ENCODE data around the gene GRB2.

GRB2 gene

GRCh38 chr17:75270966-75271232 lies 134.6 kb downstream of the GRB2 start, which contains the start of gene MIF4GD:
MIF4GD (minus strand) TSS chr17:75271231; CDS start chr17:75270195, 1,036 bp downstream.
- peak within 1 kb of the TSS; percentile 67 to 97 (median 93) for H3K27ac ChIP-seq

GRCh38 chr17:75270218-75270965 lies 135.1 kb downstream of the GRB2 start:
- H3K4me3 ChIP-seq, result peak overlapping the region; percentile 67 to 95 (median 84)
- H3K27ac ChIP-seq, result peak overlapping the region; percentile 67 to 97 (median 93)

More at GRCh38 chr17:75270966-75271232, 134.6 kb downstream of the GRB2 start, which contains the start of gene MIF4GD:
- H3K4me3 ChIP-seq, result peak within 1 kb of the TSS; percentile 67 to 95 (median 84)

- peak overlapping the region; percentile 67 to 97 (median 93) for H3K27ac ChIP-seq
- H3K4me3 ChIP-seq, result peak overlapping the region; percentile 67 to 95 (median 84)
These were observed 135.6 kb downstream of the GRB2 start for GRCh38 chr17:75269844-75270217.

Measured in skin epidermis (tissue), 12 donors.